Adipocyte (in vitro differentiated cells): ENCODE measurements around the gene SLC22A16.

Experiments used
- DNase-seq: peaks from one replicate; pipeline ENCODE4 v3.0.0-alpha.2; 2015; ENCODE audit warnings: low read depth
- H3K27me3 ChIP-seq: replicated peaks from 2 replicates; pipeline ENCODE4 v1.7.0; 2013; ENCODE audit warnings: mild to moderate bottlenecking, low read length, moderate library complexity; ENCODE audit not compliant: control insufficient read depth, insufficient read depth
- H3K36me3 ChIP-seq: 2 replicates; pipeline ENCODE4 v1.7.0; 2013; ENCODE audit warnings: low read length, mild to moderate bottlenecking, moderate library complexity; ENCODE audit not compliant: control insufficient read depth, insufficient read depth, severe bottlenecking
- H3K4me1 ChIP-seq: 2 replicates; pipeline ENCODE4 v1.7.0; 2013; ENCODE audit warnings: mild to moderate bottlenecking, low read length, moderate library complexity; ENCODE audit not compliant: control insufficient read depth, insufficient read depth
- H3K4me3 ChIP-seq: 2 replicates; pipeline ENCODE4 v1.7.0; 2013; ENCODE audit warnings: mild to moderate bottlenecking, low read length, moderate library complexity
- H3K9ac ChIP-seq: 2 replicates; pipeline ENCODE4 v1.7.0; 2013; ENCODE audit warnings: mild to moderate bottlenecking, low read length, moderate library complexity
- H3K9me3 ChIP-seq: 2 replicates; pipeline ENCODE4 v1.7.0; 2013; ENCODE audit warnings: mild to moderate bottlenecking, low read length, moderate library complexity; ENCODE audit not compliant: control insufficient read depth

The SLC22A16 gene

GRCh38 chr6:110446405-110446804 is 30.0 kb downstream of the SLC22A16 start:
- Histone ChIP-seq H3K36me3 (no peaks in the 10 kb centered on the region), H3K4me1 (no peaks in the 10 kb centered on the region), H3K27me3 (peaks cover 17% of the 10 kb centered on the region), H3K4me3 (no peak overlapping the region), H3K9ac (no peak overlapping the region), H3K9me3 (no peaks in the 10 kb centered on the region)
- DNase-seq, result no peak

GRCh38 chr6:110440026-110440425 is 36.4 kb downstream of the SLC22A16 start:
- Histone ChIP-seq H3K4me3 (no peak overlapping the region), H3K27me3 (peaks cover 30% of the 10 kb centered on the region), H3K36me3 (no peaks in the 10 kb centered on the region), H3K9ac (no peak overlapping the region), H3K9me3 (peaks cover 25% of the 10 kb centered on the region), H3K4me1 (no peaks in the 10 kb centered on the region)
- DNase-seq, result no peak

GRCh38 chr6:110439356-110439755 is 37.1 kb downstream of the SLC22A16 start:
- Histone ChIP-seq H3K9ac (no peak overlapping the region), H3K4me1 (no peaks in the 10 kb centered on the region), H3K9me3 (peaks cover 25% of the 10 kb centered on the region), H3K4me3 (no peak overlapping the region), H3K36me3 (no peaks in the 10 kb centered on the region), H3K27me3 (peaks cover 30% of the 10 kb centered on the region)
- DNase-seq, result no peak

- Histone ChIP-seq H3K9me3 (peaks cover 25% of the 10 kb centered on the region), H3K4me1 (peaks cover 3% of the 10 kb centered on the region), H3K9ac (no peak overlapping the region), H3K27me3 (peaks cover 21% of the 10 kb centered on the region), H3K4me3 (no peak overlapping the region), H3K36me3 (no peaks in the 10 kb centered on the region)
- DNase-seq, result no peak
Measured at GRCh38 chr6:110434961-110435602, 41.3 kb downstream of the SLC22A16 start.

DNA sequence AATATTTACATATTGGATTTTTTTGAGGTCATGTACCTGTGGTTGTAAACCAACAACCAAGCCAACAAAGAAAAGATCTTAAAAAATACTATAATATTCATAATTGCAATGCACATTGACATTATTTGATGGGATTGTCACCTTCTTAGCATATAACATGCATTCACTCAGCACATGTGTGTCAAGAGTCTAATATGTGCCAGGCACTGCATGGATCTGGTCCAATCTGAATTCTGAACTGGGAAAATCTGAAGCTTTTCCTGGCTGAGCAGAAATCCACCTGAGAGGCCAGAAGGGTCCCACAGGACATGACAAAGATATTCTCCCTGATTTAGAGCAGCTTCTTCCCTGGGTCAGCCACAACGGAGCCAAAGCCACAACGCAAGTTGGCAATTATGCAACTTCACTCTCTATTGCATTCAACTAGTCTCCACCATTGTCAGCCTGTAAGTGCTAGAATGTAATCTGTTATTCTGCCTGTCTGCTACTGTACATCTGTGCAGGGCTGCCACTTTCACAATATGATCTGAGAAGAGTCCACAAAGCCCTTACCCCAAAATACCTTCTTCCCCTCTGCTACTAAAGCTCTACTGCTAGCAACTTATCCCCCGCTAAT is 44.0 kb downstream of the SLC22A16 start:
- no peak overlapping the region for H3K4me3 ChIP-seq

GRCh38 chr6:110430741-110431140 is 45.7 kb downstream of the SLC22A16 start:
- no peak overlapping the region for H3K4me3 ChIP-seq
- H3K9me3 ChIP-seq, result peaks cover 6% of the 10 kb centered on the region
- H3K36me3 ChIP-seq, result no peaks in the 10 kb centered on the region
- DNase-seq, result no peak
- peaks cover 3% of the 10 kb centered on the region for H3K4me1 ChIP-seq
- H3K27me3 ChIP-seq, result peaks cover 33% of the 10 kb centered on the region
- no peak overlapping the region for H3K9ac ChIP-seq

More for the DNA sequence above, 44.0 kb downstream of the SLC22A16 start:
- H3K9ac ChIP-seq, result no peak overlapping the region
- no peaks in the 10 kb centered on the region for H3K36me3 ChIP-seq
- H3K9me3 ChIP-seq, result peaks cover 6% of the 10 kb centered on the region
- H3K4me1 ChIP-seq, result peaks cover 3% of the 10 kb centered on the region
- peaks cover 30% of the 10 kb centered on the region for H3K27me3 ChIP-seq
- no peak for DNase-seq

GRCh38 chr6:110430236-110430635 is 46.2 kb downstream of the SLC22A16 start:
- H3K9me3 ChIP-seq, result peaks cover under 1% of the 10 kb centered on the region
- H3K4me1 ChIP-seq, result peaks cover 3% of the 10 kb centered on the region
- H3K4me3 ChIP-seq, result no peak overlapping the region
- no peak for DNase-seq
- H3K36me3 ChIP-seq, result no peaks in the 10 kb centered on the region
- H3K9ac ChIP-seq, result no peak overlapping the region
- peaks cover 38% of the 10 kb centered on the region for H3K27me3 ChIP-seq

DNA sequence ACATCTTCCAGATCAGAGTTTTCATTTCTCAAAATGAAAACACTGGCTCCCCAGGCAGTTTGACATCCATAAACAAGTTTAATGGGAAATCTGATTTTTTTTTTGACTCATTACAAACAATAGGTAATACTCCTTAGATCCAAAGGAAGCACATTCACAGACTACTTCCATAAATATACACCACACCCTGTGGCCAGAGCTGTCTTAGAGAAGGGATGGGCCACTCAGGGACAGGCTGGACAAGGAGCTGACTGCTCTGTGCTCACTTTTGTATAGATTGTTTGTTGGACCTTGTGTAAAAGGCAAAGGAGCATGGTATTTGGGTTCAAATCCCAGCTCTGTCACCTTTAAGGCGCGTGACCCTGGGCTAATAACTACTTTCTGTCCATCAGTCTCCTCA is 48.3 kb downstream of the SLC22A16 start:
- H3K4me1 ChIP-seq, result peaks cover 3% of the 10 kb centered on the region
- H3K9ac ChIP-seq, result no peak overlapping the region
- no peak for DNase-seq
- H3K9me3 ChIP-seq, result no peaks in the 10 kb centered on the region
- no peak overlapping the region for H3K4me3 ChIP-seq
- H3K27me3 ChIP-seq, result peaks cover 44% of the 10 kb centered on the region
- H3K36me3 ChIP-seq, result no peaks in the 10 kb centered on the region

DNA sequence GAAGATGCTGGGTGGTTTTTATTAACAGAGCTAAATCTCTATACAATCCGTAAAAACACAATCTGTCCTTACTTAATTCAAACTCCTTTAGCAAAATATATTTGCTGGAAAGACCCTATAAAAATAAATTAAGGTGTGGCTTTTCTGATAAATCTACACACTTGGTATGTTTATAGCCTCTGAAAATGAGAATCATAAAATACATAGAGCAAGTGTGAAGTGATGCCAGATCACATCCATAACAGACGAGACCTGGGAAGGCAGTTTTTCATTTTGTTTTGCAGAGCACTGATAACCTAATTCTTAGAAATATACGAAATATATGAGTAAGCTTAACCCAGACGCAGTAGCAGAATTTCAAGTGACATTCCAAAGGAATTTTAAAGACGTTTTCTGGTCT is 50.6 kb downstream of the SLC22A16 start:
- Histone ChIP-seq H3K27me3 (peaks cover 39% of the 10 kb centered on the region), H3K4me3 (no peak overlapping the region), H3K4me1 (no peaks in the 10 kb centered on the region), H3K36me3 (no peaks in the 10 kb centered on the region), H3K9ac (no peak overlapping the region), H3K9me3 (no peaks in the 10 kb centered on the region)
- no peak for DNase-seq

- Histone ChIP-seq H3K9me3 (no peaks in the 10 kb centered on the region), H3K4me3 (no peak overlapping the region), H3K36me3 (no peaks in the 10 kb centered on the region), H3K9ac (no peak overlapping the region), H3K27me3 (peaks cover 15% of the 10 kb centered on the region), H3K4me1 (no peaks in the 10 kb centered on the region)
- DNase-seq, result no peak
Measured at GRCh38 chr6:110422444-110422822, 54.0 kb downstream of the SLC22A16 start.

DNA sequence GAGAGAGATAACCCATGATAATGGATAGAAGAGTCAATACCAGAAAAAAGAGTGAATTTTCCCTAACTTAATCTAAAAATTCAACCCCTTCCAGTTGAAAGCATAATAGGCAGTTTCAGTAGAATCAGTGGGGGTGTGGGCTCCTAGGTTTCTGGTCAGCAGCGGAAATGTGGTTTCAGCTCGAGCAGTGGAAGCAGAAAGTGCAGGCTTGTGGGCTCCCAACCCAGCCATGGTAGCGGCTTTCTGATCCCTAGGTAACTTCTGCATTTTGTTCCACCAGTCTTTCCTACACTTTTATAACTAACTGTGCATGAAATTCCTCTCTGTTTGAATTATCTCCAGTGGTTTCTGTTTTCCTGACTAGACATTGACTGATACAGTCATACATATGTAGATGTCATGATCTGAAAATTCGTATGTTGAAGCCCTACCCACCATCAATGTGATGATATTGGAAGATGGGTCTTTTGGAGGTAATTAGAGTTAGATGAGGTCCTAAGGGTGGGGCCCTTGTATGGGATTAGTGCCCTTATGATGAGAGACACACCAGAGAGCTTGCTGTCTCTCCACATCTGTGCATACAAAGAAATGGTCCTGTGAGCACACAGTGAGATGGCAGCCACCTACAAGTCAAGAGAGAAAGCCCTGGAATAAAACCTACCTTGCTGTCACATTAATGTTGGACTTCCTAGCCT is 54.5 kb downstream of the SLC22A16 start:
- Histone ChIP-seq H3K9me3 (no peaks in the 10 kb centered on the region), H3K4me3 (no peak overlapping the region), H3K27me3 (peaks cover 15% of the 10 kb centered on the region), H3K36me3 (no peaks in the 10 kb centered on the region), H3K9ac (no peak overlapping the region), H3K4me1 (no peaks in the 10 kb centered on the region)
- DNase-seq, result no peak
